NCI-H128 (cell line): ENCODE results near the gene ADRB2.

Experiments
- DNase-seq: peaks from one replicate; lab custom pipeline; 2025; ENCODE audit not compliant: unreplicated experiment; lab: John Stamatoyannopoulos, UW

Gene ADRB2

DNA sequence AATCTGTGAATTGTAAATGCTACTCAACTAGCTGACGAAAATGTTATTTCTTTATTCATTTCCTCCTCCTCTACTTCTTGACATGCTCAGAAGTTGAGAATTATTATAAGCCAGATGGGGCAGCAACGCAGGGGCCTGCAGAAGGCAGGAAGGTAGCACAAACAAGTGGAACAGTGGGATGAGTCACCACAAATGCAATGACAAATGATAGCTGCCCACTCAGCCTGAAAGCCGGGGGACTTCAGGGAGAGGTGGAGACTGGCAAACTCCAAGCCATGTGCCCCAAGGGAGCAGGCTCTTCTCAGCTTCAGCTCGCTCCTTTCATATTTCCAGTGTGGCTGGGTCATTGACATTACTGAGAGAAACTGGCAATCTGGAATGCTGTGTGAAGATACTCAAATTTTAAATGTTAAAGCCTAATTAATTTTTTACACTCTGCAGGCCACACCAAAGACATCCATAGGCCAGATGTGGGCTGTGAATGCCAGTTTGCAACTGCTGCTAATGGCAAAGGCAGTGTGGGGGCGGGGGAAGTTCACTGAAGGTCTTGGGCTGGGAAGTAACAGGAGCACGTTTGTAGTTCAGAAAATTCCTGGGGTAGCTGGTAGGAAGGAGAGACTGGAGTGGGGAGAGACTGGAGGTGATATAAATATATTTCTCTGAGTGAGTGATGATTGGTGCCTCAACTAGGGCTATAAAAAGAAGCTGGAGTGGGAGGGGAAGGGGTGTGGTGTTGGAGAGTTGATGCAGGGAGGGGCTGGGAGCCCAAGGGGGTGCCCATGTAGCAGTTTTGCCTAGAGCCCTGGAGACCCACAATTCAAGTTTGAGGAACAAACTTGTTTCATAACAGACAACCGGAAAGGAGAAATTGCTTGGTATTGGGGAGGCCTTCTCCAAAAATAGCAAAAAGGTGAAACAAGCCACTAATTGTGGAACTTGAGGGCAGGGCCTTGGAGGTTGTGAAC is 20.8 kb upstream of the ADRB2 start:
- no peak for DNase-seq

DNA sequence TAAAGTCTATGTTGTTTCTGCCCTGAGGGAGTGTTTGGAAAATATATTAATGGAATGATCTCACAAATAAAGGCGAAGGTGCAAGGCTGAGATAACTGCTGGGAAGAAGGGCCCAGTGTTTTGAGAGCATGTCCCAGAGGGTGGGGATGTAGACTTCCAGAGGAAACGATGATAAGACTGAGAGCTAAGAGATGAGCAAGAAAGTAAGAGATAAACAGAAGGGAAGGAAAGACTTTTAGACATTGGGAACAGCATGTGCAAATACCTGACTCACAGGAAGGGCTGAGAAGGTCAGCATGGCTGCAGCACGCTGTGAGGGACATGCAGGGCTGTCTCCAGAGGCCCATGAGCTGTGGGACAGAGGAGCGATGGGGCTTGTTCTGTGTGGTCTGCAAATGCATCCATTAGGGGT is 19.9 kb upstream of the ADRB2 start:
- no peak for DNase-seq

DNA sequence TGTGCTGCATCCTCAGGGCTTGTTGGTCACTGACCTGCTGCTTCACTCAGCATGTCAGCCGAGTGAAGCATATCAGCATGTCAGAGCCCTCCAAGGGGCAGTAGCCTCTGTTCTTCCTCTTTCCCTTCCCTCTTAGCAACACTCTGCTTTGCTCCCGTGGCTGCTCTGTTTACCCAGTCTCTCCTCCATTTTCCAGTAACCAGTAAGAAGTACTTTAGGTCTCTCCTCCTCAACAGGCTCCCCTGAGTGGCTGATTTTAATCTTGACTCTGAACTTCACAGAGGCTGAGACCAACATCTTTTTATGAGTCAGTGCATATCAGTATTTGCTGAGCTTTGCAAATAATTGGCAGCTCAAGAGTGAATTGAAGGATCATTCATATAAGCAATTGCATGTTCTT is 18.6 kb upstream of the ADRB2 start:
- no peak for DNase-seq

DNA sequence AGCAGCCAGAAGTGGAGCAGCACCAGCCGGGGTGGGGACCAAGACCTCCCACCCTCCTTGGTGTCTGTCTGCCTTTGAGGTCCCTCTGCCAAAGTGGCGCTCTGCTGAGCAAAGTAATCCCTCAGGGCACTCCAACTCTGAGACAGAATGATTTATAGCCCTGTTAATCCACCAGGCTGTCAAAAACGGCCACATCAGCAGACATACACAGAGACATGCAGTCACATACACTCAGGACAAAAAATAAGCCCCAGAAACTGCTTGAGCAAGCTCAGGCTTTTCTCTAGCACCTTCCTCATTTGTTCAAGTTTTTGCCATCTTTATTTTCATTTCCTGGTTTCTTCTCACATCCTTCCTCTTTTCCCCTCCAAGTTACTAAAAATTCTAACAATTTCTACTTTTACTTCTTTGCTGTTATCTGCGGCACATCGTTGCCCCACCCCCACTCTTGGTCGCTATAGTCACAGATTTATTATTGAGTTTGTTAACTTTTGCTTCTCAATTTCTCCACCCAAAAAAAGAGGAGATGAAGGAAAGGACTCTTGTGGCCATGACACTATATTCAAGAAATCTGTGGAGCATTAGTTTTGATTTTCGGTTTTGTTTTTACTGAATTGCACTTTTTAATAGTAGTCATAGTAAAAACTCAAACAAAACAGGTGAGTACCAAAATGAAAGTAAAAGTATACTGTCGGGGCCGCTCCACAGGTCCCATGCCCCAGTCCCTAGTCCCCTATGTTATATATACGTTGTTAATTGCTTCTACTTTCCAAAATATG is 17.4 kb upstream of the ADRB2 start:
- no peak for DNase-seq

DNA sequence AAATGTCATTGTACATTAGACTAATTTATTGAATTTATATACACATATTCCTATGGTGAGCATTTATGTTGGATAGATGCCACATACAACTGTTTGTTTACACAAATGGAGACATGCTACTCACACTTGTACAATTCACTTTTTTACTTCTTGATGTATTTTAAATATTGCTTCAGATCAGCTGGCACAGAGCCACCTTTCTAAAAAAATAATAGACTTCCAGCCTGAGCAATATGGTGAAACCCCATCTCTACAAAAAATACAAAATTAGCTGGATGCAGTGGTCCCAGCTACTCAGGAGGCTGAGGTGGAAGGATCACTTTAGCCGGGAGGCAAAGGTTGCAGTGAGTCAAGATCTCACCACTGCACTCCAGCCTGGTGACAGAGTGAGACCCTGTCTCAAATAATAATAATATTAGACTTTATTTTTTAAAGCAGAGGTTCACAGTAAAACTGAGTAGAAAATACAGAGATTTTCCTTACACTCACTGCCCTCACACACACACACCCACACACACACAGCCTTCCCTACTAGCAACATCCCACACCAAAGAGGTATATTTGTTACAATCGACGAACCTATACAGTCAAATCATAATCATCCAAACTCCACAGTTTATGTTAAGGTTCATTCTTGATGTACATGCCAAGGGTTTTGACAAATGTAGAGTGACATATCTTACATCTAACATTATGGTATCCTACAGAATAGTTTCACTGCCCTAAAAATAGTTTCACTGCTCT is 16.5 kb upstream of the ADRB2 start:
- no peak for DNase-seq

DNA sequence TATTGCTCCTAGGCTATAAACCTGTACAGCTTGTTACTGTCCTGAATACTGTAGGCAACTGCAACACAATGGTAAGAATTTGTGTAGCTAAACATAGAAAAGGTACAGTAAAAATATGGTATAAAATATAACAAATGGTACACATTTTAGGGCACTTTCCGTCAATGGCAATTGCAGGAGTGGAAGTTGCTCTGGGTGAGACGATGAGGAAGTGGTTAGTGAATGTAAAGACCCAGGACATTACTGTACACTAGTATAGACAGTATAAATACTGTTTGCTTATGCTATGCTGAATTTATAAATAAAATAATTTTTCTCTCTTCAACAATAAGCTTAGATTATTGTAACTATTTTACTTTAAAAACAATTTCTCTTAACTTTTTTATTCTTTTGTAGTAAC is 15.6 kb upstream of the ADRB2 start:
- no peak for DNase-seq

DNA sequence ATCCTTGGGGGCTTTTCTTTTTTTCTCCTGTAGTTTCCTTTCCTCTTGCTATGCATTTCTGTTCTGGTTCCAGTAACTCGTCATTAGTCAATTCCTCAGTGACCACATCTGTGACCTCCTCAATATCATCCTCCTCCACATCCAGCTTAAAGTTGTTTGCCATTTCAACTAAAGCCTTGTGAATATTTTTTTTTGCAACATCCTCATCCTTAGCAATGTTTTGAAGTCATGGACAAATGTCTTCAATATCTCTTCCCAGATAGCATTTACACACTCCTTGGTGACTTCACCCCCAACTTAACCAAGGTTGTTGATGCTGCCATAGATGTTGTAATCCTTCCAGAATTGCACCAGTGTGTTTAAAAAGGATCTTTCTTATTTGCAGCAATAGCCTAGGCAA is 14.7 kb upstream of the ADRB2 start:
- no peak for DNase-seq

DNA sequence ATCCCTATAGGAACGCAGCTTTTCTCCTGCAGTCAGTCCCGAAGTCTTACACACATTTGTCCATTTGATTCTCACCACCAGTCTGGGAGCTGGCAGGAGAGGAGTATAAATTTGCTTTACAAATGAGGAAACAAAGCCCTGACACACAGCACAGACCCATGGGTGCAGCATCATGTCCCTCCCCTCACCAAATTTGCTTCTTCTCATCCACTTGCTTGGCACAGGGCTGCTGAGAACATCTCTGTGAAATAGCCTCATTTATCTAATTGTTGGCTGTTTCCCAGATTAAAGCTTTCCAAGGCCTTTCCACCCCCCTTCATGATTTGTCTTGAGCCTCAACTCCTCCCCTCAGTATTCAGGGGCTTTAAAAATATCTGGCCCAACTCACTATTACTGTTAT is 11.3 kb upstream of the ADRB2 start:
- DNase-seq = no peak

DNA sequence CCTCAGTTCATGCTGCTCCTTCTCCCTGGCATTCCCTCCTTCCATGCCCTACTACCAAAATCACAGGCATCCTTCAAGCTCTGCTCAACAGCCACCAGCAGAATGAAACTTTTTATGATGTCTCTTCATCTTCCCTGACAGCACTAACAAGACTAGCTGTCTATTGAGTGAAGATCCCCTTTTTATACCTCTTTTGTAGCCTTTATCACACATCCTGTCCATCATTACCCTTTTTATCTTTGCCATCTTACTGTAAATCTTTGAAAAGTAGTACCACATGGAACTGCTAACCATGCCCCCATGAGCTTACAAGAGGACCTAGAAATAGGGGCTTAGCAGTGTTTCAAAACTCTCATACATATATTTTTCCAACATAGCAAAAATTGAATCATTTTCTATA is 10.8 kb upstream of the ADRB2 start:
- no peak for DNase-seq

DNA sequence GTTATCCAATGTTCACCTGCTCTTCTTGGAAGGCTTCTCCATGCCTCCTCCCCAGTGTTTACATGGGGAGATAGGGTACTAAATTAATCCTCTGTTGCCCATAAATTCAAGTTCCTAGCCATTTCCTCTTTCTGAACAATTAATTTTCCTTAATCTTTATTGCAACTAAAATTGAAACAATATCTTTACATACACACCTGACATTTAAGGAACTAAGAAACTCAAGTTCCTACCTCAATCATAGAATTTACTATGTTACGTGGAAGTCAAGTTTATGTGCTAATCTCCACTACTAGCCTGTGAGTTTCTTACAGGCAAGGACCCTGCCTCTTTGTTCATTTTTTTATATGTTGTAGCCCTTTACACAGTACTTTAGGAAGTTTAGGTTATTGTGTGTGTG is 10.1 kb upstream of the ADRB2 start:
- DNase-seq = no peak

DNA sequence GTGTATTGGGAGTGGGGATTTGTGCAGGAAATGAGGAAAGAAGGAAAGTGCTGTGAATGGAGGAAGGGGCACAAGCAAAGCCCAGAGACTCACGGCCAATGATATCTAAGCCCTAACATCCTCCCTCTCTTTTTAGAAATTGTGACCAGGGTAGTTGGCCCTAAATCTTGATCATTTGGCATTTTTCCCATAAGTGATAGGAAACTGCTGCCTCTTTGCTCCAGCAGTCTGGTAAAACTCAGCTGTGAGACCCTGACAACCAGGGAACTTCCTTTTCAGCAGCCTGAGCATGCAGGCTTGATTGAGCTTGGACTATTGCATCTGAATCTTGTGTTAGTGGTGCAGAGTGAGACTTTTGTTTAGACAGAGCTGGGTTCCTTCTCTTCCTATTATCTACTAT is 9.6 kb upstream of the ADRB2 start:
- DNase-seq = no peak

DNA sequence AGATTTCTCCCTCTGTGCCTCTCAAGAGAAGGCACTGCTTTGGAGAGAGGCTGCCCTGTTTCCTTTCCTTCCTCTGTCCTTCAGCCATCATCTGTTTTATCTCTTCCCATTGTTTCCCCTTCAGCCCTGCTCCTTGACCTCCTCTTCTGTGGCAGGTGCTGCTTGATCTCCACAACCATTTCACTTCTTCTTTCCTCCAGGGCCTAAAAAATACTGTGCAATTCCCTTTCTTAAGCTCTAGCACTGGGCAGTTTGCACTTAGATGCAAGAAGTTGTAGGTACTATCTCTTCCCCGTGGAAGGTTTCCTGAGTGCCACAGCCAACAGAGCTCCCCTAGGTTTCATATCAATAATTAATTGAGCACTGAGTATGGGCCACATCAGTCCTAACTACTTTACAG is 8.8 kb upstream of the ADRB2 start:
- no peak for DNase-seq

DNA sequence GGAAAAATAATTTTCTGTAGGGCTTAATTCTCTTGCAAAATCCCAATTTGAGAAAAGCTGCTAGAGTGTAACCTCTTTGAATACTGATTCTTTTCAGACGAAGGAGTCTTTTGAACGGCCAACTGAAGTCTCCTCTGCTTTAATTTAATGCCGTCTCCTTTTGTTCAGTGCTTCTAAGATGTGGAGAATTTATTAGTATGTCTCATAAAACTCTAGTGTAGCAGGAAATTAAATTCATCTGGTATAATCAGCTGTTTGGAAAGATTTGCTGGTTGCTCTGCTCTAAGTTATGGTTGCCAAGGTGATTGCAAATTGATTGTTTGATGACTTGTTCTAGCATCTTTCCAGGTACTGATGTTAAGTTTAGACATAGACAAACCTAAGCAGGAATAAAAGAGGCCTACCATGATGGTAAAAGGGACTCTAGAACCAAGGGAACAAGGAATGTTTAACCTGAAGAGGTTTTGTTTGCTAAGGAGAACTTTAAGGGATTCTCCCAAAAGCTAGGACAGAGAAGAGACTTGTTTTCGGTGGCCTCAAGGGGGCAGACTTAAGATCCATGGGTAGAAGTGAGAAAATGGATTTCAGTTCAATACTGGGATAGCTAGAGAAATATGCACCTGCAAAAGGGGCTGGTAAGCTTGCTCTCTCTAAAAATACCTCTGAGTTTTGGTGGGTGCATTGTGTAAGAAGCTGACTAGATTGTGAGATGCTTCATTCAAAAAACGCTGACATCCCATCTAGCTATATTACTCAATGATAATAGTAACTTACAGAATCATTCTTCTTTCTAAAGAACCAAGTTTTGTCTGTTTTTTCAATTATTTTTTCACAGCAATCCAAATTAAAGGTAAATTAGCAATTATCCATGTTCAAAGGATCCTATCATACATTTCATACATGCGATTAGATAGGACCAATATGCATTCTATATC is 5.7 kb upstream of the ADRB2 start:
- DNase-seq = no peak

DNA sequence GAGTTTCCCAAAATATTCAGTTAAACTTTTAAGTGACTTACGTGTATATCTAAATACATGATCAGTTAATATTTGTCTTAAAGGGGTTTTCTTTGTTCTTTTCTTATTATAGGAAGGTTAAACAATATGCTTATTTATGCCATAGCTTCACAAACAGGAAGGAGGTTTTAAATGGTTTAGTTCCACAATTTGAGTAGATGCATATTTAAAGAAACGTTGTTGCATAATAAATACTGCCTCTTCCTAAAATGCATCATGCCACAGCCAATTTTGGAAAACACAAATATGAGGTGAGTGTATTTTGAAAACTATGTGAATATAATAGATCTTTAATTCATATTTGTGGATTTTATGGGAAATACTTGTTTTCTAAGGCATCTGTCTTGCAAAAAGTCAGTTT is 2.5 kb upstream of the ADRB2 start:
- no peak for DNase-seq

DNA sequence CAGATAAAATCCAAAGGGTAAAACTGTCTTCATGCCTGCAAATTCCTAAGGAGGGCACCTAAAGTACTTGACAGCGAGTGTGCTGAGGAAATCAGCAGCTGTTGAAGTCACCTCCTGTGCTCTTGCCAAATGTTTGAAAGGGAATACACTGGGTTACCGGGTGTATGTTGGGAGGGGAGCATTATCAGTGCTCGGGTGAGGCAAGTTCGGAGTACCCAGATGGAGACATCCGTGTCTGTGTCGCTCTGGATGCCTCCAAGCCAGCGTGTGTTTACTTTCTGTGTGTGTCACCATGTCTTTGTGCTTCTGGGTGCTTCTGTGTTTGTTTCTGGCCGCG is 727 bp upstream of the ADRB2 start:
- DNase-seq = no peak

DNA sequence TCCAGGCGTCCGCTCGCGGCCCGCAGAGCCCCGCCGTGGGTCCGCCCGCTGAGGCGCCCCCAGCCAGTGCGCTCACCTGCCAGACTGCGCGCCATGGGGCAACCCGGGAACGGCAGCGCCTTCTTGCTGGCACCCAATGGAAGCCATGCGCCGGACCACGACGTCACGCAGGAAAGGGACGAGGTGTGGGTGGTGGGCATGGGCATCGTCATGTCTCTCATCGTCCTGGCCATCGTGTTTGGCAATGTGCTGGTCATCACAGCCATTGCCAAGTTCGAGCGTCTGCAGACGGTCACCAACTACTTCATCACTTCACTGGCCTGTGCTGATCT is 294 bp downstream of the ADRB2 start:
- no peak for DNase-seq

DNA sequence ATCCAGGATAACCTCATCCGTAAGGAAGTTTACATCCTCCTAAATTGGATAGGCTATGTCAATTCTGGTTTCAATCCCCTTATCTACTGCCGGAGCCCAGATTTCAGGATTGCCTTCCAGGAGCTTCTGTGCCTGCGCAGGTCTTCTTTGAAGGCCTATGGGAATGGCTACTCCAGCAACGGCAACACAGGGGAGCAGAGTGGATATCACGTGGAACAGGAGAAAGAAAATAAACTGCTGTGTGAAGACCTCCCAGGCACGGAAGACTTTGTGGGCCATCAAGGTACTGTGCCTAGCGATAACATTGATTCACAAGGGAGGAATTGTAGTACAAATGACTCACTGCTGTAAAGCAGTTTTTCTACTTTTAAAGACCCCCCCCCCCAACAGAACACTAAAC is 1.3 kb downstream of the ADRB2 start:
- no peak for DNase-seq

DNA sequence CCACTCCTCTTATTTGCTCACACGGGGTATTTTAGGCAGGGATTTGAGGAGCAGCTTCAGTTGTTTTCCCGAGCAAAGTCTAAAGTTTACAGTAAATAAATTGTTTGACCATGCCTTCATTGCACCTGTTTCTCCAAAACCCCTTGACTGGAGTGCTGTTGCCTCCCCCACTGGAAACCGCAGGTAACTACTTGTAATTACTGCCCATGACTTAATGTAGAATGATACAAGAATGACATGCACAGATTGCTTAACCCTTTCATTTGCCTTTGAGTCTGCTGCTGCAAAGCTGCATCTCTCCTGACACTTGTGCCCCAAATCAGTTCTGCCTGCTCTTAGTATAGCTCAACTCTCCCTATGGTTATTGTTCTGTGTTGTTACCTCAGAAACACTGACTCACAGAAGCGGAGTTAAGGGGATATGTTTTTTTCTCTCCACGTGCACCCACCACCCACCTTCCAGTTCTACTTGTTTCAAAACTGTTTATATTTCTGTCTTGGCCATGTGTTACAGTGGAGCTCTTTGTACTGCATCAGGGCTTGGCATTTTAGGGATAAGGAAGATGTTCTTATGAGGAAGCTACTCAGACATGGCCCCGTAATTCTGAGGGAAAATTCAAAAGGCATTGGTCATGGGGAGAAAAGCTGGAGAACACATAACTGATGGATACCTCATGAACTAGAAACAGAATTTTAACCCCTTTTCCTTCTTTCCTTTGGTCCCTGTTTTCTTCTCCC is 2.3 kb downstream of the ADRB2 start:
- DNase-seq = no peak

DNA sequence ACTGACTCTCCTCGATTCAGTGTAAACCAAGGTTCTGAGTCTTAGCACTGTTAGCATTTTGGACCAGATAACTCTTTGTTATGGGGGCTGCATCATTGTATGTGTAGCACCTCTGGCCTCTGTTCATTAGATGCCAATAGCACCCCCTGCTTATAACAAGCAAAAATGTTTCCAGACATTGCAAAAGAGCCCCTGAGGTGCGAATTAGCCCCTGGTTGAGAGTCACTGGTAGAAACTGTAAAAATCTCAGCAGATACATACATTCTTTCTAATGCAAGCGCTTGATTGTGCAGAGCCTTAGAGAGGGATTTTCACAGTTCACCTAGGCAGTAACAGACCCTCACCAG is 2.8 kb downstream of the ADRB2 start:
- no peak for DNase-seq

DNA sequence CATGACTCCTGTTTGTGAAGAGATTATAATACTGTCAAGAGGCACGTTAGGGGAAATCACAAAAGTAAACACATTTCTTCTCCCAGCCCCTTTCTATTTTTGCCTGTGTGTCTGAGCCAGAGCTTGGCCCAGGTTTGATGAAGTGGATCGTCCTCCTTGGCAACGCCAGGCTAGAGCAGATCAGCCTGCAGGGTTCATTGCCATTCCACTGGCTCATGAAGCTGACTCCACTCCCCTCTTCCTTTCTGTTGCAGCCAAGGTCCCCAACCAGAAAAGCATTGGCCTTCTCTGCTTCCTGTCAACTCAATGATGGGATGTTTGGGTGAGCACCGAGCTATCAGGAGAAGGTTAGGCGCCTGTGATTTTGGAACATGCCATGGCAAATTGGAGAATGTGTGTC is 3.3 kb downstream of the ADRB2 start:
- no peak for DNase-seq
